SU-DHL-6 (cell line): ENCODE results near the gene MYO7A.

Experiments used
- H2AFZ ChIP-seq: fragments of 200-600 bp; sonication (generic); 2 replicates; pipeline ENCODE4 v1.6.1; 2014; ENCODE audit warnings: low read depth, mild to moderate bottlenecking, moderate library complexity, mixed read lengths, antibody characterized with exemption, low read length; ENCODE audit not compliant: severe bottlenecking
- H3F3A ChIP-seq: fragments of 200-600 bp; shearing (Covaris generic); 2 replicates; pipeline ENCODE4 v1.6.0; 2016; ENCODE audit warnings: antibody characterized with exemption, mild to moderate bottlenecking; ENCODE audit not compliant: insufficient read depth
- H3K27ac ChIP-seq: fragments of 200-600 bp; sonication (generic); 2 replicates; pipeline ENCODE4 v1.5.1; 2016; ENCODE audit warnings: low read depth, mild to moderate bottlenecking, low read length, moderate library complexity, mixed read lengths
- H3K27me3 ChIP-seq: fragments of 200-600 bp; sonication (generic), shearing (Covaris generic); 2 replicates; pipeline ENCODE4 v1.6.0; 2014; ENCODE audit warnings: mild to moderate bottlenecking, low read length
- H3K36me3 ChIP-seq: fragments of 200-600 bp; sonication (generic); 2 replicates; pipeline ENCODE4 v1.6.1; 2014; ENCODE audit warnings: mild to moderate bottlenecking, low read length, mixed read lengths
- H3K4me2 ChIP-seq: fragments of 300-600, 200-600 bp; shearing (Covaris generic), sonication (generic); 2 replicates; pipeline ENCODE4 v1.6.0; 2014; ENCODE audit warnings: low read length, low read depth, mild to moderate bottlenecking; ENCODE audit not compliant: poor library complexity, severe bottlenecking
- H3K4me3 ChIP-seq: fragments of 200-600 bp; sonication (generic); 2 replicates; pipeline ENCODE4 v1.5.1; 2014; ENCODE audit warnings: antibody characterized with exemption, low read length, mild to moderate bottlenecking, mixed read lengths; ENCODE audit not compliant: insufficient read depth, poor library complexity, severe bottlenecking
- H3K79me2 ChIP-seq: fragments of 200-600 bp; sonication (generic); 2 replicates; pipeline ENCODE4 v1.6.1; 2014; ENCODE audit warnings: mild to moderate bottlenecking, low read length, moderate library complexity; ENCODE audit not compliant: insufficient read depth
- H3K9ac ChIP-seq: fragments of 200-600 bp; sonication (generic); 2 replicates; pipeline ENCODE4 v1.7.0; 2014; ENCODE audit warnings: mild to moderate bottlenecking, low read length
- H3K9me2 ChIP-seq: fragments of 200-600 bp; sonication (generic); replicated peaks from 2 replicates; pipeline ENCODE4 v1.6.1; 2014; ENCODE audit warnings: low read length; ENCODE audit not compliant: insufficient read depth
- H3K9me3 ChIP-seq: fragments of 200-600 bp; sonication (generic); 2 replicates; pipeline ENCODE4 v1.6.1; 2014; ENCODE audit warnings: low read length, mixed read lengths; ENCODE audit not compliant: insufficient read depth
- H4K20me1 ChIP-seq: fragments of 200-600 bp; sonication (generic); 2 replicates; pipeline ENCODE4 v1.6.1; 2014; ENCODE audit warnings: low read depth, mild to moderate bottlenecking, antibody characterized with exemption, low read length, moderate library complexity, mixed read lengths
- CTCF ChIP-seq: fragments of 200-600 bp; sonication (generic); IDR thresholded peaks from one replicate; pipeline ENCODE4 v1.5.1; 2017; ENCODE audit warnings: antibody characterized with exemption, mild to moderate bottlenecking, low read length, moderate library complexity; ENCODE audit not compliant: insufficient read depth, poor library complexity, severe bottlenecking
- EZH2phosphoT487 ChIP-seq: fragments of 200-600 bp; sonication (generic), shearing (Covaris generic); conservative IDR thresholded peaks from 2 replicates; pipeline ENCODE4 v1.6.1; 2018; ENCODE audit warnings: mild to moderate bottlenecking, antibody characterized with exemption, low read length, moderate library complexity, mixed read lengths

Gene MYO7A

DNA sequence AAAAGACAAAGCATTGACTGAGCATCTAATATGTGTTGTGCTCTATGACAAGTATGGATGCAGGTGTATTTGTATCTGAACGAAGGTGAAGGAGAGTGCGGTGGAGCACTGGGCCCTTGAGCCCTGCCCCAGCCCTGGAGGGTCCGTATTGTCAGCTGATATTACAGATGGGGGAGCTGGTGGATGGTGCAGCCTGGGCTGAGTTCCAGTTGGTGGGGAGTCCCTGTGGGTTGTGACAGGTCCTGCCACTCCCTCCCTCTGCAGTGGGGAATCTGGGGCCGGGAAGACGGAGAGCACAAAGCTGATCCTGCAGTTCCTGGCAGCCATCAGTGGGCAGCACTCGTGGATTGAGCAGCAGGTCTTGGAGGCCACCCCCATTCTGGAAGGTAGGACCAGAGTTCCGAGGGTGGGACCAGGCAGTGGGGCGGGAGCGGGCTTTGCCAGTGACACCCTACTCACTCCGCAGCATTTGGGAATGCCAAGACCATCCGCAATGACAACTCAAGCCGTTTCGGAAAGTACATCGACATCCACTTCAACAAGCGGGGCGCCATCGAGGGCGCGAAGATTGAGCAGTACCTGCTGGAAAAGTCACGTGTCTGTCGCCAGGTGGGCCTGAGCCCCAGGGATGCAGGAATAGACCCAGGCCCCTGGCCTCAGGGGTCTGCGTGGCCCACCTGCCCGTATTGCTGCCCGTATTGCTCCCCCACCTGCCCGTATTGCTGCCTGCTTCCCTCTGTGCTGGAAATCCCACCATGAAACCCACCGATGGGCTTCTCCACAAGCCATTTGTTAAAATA lies 28.6 kb downstream of the MYO7A start:
- Histone ChIP-seq H3K27me3 (no peaks in the 10 kb centered on the region), H4K20me1 (no peaks in the 10 kb centered on the region)

GRCh38 chr11:77158041-77158695 lies 30.1 kb downstream of the MYO7A start:
- no peak overlapping the region for H3K4me2 ChIP-seq
- H3K36me3 ChIP-seq: no peaks in the 10 kb centered on the region
- no peaks in the 10 kb centered on the region for H3F3A ChIP-seq
- H3K9me3 ChIP-seq: no peaks in the 10 kb centered on the region
- no peak overlapping the region for H2AFZ ChIP-seq
- no peaks in the 10 kb centered on the region for H4K20me1 ChIP-seq
- 0 out of 2 replicates have a peak, but pooled peaks cover 2% of the 10 kb centered on the region for H3K27me3 ChIP-seq
- no peaks in the 10 kb centered on the region for H3K9me2 ChIP-seq
- TF ChIP-seq CTCF: no peak
- no peak for TF ChIP-seq EZH2phosphoT487
- no peak overlapping the region for H3K4me3 ChIP-seq
- no peak overlapping the region for H3K27ac ChIP-seq
- no peaks in the 10 kb centered on the region for H3K79me2 ChIP-seq
- no peak overlapping the region for H3K9ac ChIP-seq

More for the DNA sequence above, 28.6 kb downstream of the MYO7A start:
- no peak overlapping the region for H3K4me2 ChIP-seq
- H3K9ac ChIP-seq: no peak overlapping the region
- no peaks in the 10 kb centered on the region for H3K9me2 ChIP-seq
- no peaks in the 10 kb centered on the region for H3K9me3 ChIP-seq
- H2AFZ ChIP-seq: no peak overlapping the region
- TF ChIP-seq CTCF (no peak), EZH2phosphoT487 (no peak)
- no peak overlapping the region for H3K27ac ChIP-seq
- H3K79me2 ChIP-seq: no peaks in the 10 kb centered on the region
- no peaks in the 10 kb centered on the region for H3F3A ChIP-seq
- no peak overlapping the region for H3K4me3 ChIP-seq
- no peaks in the 10 kb centered on the region for H3K36me3 ChIP-seq

DNA sequence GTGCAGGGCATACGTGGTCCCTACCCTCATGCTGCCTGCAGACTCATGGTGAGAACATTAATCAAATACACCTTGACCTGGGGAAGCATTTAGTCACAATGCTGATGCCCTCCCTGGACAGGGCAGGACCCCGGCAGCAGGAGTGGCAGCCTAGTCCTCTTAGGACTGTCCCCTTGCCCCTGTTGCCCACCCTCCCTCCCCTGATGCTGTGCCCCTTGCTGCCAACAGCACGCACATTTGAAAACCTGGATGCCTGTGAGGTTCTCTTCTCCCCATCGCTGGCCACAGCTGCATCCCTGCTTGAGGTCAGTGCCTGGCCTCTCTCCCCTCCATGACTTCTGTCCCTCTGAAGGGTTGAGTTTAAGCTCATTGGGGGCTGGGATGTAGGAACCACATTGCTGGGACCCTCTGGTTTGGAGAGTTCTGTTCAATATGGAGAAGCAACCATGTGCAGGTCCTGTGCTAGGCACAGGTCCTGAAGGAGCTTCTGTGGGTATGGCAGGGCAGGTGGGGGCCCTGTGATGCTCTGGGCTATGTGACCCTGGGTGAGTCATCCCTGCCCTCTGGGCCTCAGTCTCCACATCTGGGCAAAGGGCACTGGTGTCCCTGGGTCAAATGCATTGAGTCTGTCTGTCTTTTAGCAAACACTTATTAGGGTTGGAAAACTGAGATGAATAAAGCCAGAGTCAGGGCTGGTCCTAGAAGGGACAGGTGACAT lies 31.3 kb downstream of the MYO7A start:
- Histone ChIP-seq H3K9me3 (no peaks in the 10 kb centered on the region), H3F3A (no peaks in the 10 kb centered on the region), H3K9me2 (no peaks in the 10 kb centered on the region), H3K27me3 (0 out of 2 replicates have a peak, but pooled peaks cover 3% of the 10 kb centered on the region), H3K4me2 (no peak overlapping the region), H3K79me2 (no peaks in the 10 kb centered on the region), H3K4me3 (no peak overlapping the region), H3K36me3 (no peaks in the 10 kb centered on the region), H3K9ac (no peak overlapping the region), H4K20me1 (no peaks in the 10 kb centered on the region), H2AFZ (no peak overlapping the region), H3K27ac (no peak overlapping the region)
- TF ChIP-seq CTCF (no peak), EZH2phosphoT487 (no peak)
